B cell (primary cell): ENCODE results near the gene TRIOBP. TPM values are rescaled to one million over a fixed set of nuclear protein-coding genes. Genes with fewer than 3 reads are reported as not detected.

Experiments
- ATAC-seq: fragments of 200-7000 bp; cut with Tn5 transposase; one replicate; pipeline ENCODE4 v1.10.0; 2021; ENCODE audit warnings: low read depth, mild to moderate bottlenecking, moderate number of reproducible peaks, moderate library complexity
- CTCF ChIA-PET: fragments of 350-600 bp; sonication (Branson Sonifier 250); formaldehyde crosslinking; loops from one replicate; lab custom pipeline; 2021; ENCODE audit warnings: antibody characterized with exemption, inconsistent platforms; lab: Charles Lee
- POLR2A ChIA-PET: fragments of 350-600 bp; sonication (Branson Sonifier 250); formaldehyde crosslinking; loops from one replicate; lab custom pipeline; 2021; ENCODE audit warnings: antibody characterized with exemption; lab: Charles Lee
- DNase-seq: peaks from one replicate; pipeline ENCODE4 v3.0.0; 2013
- H2AFZ ChIP-seq: 2 replicates; pipeline ENCODE4 v1.6.1; 2012; ENCODE audit warnings: mild to moderate bottlenecking, low read depth, low read length; ENCODE audit not compliant: insufficient read depth, poor library complexity, severe bottlenecking
- H3K27ac ChIP-seq, 2 donors: 1 replicate in 1 of 2; 2 replicates in 1 of 2; pipeline ENCODE4 v1.5.1; 2012 to 2013; ENCODE audit warnings: low read length in 2 of 2, mild to moderate bottlenecking in 2 of 2, moderate library complexity in 1 of 2
- H3K27me3 ChIP-seq, 4 experiments: fragments of 200-600 bp in 1 of 4; sonication (generic) in 1 of 4; replicated peaks in 1 of 4; 1 replicate in 2 of 4; 2 replicates in 2 of 4; pipeline versions ENCODE4 v1.6.1 to v1.7.0; 2013 to 2016; ENCODE audit warnings: low read length in 3 of 4, mild to moderate bottlenecking in 2 of 4, mixed read lengths in 1 of 4, moderate library complexity in 1 of 4; ENCODE audit not compliant: insufficient read depth in 4 of 4, control insufficient read depth in 3 of 4; ENCODE audit errors: control extremely low read depth in 1 of 4
- H3K36me3 ChIP-seq, 2 experiments: replicated peaks in 1 of 2; 1 replicate in 1 of 2; 2 replicates in 1 of 2; pipeline versions ENCODE4 v1.6.1 to v1.7.1; 2013; ENCODE audit warnings: low read length in 1 of 2; ENCODE audit not compliant: insufficient read depth in 2 of 2, control insufficient read depth in 1 of 2; ENCODE audit errors: control extremely low read depth in 1 of 2, extremely low read depth in 1 of 2
- H3K4me1 ChIP-seq, 2 donors: fragments of 200-600 bp in 1 of 2; sonication (generic) in 1 of 2; 1 replicate in 1 of 2; 2 replicates in 1 of 2; pipeline versions ENCODE4 v1.5.1 to v1.6.1; 2013 to 2017; ENCODE audit warnings: low read length in 2 of 2; ENCODE audit not compliant: control insufficient read depth in 2 of 2, insufficient read depth in 2 of 2
- H3K4me2 ChIP-seq: replicated peaks from 2 replicates; pipeline ENCODE3; 2012; ENCODE audit warnings: mild to moderate bottlenecking, low read depth, low read length; ENCODE audit not compliant: poor library complexity, severe bottlenecking
- H3K4me3 ChIP-seq, 5 experiments: fragments of 200-600 bp in 1 of 5; sonication (generic) in 1 of 5; 1 replicate in 3 of 5; 2 replicates in 2 of 5; pipeline versions ENCODE4 v1.5.1 to v1.7.0; 2011 to 2016; ENCODE audit warnings: low read length in 4 of 5, mild to moderate bottlenecking in 4 of 5, low read depth in 2 of 5, control low read depth in 1 of 5, moderate library complexity in 1 of 5; ENCODE audit not compliant: insufficient read depth in 1 of 5; ENCODE audit errors: control extremely low read depth in 1 of 5, extremely low read depth in 1 of 5
- H3K79me2 ChIP-seq: fragments of 200-600 bp; sonication (generic); one replicate; pipeline ENCODE4 v1.6.0; 2016; ENCODE audit warnings: low read length; ENCODE audit not compliant: control insufficient read depth, insufficient read depth
- H3K9ac ChIP-seq: fragments of 200-600 bp; sonication (generic); 2 replicates; pipeline ENCODE4 v1.6.1; 2017; ENCODE audit warnings: mild to moderate bottlenecking, low read length, moderate library complexity
- H3K9me3 ChIP-seq, 3 donors: one replicate each; pipeline versions ENCODE4 v1.6.1 to v1.7.1; 2013; ENCODE audit warnings: low read length in 2 of 3; ENCODE audit not compliant: control insufficient read depth in 2 of 3, insufficient read depth in 1 of 3; ENCODE audit errors: control extremely low read depth in 1 of 3
- H4K20me1 ChIP-seq: 2 replicates; pipeline ENCODE4 v1.6.0; 2012; ENCODE audit warnings: mild to moderate bottlenecking, low read length; ENCODE audit not compliant: insufficient read depth, control insufficient read depth, poor library complexity, severe bottlenecking
- H3K27ac Mint-ChIP-seq: one replicate; pipeline ENCODE4 v1.8.0; 2021; ENCODE audit warnings: mixed read lengths
- H3K27me3 Mint-ChIP-seq: one replicate; pipeline ENCODE4 v1.8.0; 2021; ENCODE audit warnings: mixed read lengths
- H3K4me1 Mint-ChIP-seq: one replicate; pipeline ENCODE4 v1.8.0; 2021; ENCODE audit warnings: mixed read lengths
- H3K4me3 Mint-ChIP-seq: one replicate; pipeline ENCODE4 v1.8.0; 2021; ENCODE audit warnings: mixed read lengths
- H3K9me3 Mint-ChIP-seq: one replicate; pipeline ENCODE4 v1.8.0; 2022; ENCODE audit warnings: mixed read lengths; ENCODE audit not compliant: insufficient read depth
- EZH2 ChIP-seq: IDR thresholded peaks from 2 replicates; pipeline ENCODE4 v1.6.1; 2012; ENCODE audit warnings: borderline replicate concordance, low read depth, mild to moderate bottlenecking, moderate library complexity, low read length; ENCODE audit not compliant: insufficient read depth, poor library complexity, severe bottlenecking
- WGBS: methylation state at CpG from one replicate; pipeline ENCODE4 v1.1.5; 2013; ENCODE audit warnings: missing lambda C conversion rate; ENCODE audit not compliant: insufficient coverage; 5-methylcytosine and 5-hydroxymethylcytosine counted together
- intact Hi-C: fragments of 100-400 bp; cut with micrococcal nuclease; formaldehyde crosslinking; loops from one replicate; pipeline ENCODE4 v1.10.0; 2022
- polyA plus RNA-seq: library from polyadenylated mRNA; depleted of rRNA; stranded (reverse); fragments of >200 nt; gene quantifications from 2 replicates; pipeline ENCODE4 v1.2.3, GENCODE V29; 2012
- total RNA-seq, 2 donors: library from RNA; stranded (reverse); fragments of 120-200 nt in 1 of 2; gene quantifications; 1 replicate in 1 of 2; 2 replicates in 1 of 2; pipeline versions ENCODE4 v1.2.3 to v1.2.4, GENCODE V29; 2013 to 2022
- TF ChIP-seq, protein P1 (sequence below): fragments of 200-600 bp; IDR thresholded peaks from one replicate; pipeline ENCODE4 v1.8.0; 2022; ENCODE audit warnings: antibody characterized with exemption, mild to moderate bottlenecking

The TRIOBP gene
- total and polyA plus RNA-seq, 2 donors (not counting 1 experiment from before 2014, with no cell fraction given): 26.8 to 47.5 TPM

DNA sequence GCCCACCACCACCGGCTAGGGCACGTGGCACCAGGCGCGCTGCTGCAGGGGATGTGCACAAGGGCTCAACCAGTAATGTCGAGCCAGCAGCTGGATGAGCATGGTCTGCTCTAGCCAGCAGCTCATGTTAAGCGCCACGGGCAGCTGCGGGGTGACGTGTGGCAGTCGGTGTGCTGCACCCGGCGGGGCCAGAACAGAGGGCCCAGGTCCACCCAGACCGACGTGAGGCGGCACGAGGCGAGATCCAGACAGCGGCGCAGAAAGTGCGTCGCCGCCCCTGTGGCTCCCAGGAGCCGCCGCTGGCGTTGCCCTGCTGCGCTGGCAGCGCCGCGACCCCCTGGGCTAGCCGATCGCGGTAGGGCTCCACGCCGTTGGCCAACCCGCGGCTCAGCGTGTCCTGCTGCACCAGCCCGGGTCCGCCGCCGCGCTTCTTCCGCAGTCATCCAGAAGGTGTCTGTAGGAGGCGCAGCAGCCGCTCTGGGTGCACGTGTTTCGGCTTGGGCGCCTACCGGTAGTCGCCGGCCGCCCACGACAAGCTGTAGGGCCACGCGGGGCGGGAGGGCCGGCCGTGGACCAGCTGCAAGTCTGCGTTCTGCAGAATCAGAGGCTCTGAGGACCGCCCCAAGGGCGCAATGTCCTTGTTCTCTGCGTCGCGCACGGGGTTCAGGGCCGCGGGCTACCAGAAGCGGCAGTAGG is 121.7 kb downstream of the TRIOBP start:
- WGBS: 4% methylated on average over 68 of the region's 68 CpGs
- TF ChIP-seq EZH2: no peak
- TF ChIP-seq, protein P1, sequence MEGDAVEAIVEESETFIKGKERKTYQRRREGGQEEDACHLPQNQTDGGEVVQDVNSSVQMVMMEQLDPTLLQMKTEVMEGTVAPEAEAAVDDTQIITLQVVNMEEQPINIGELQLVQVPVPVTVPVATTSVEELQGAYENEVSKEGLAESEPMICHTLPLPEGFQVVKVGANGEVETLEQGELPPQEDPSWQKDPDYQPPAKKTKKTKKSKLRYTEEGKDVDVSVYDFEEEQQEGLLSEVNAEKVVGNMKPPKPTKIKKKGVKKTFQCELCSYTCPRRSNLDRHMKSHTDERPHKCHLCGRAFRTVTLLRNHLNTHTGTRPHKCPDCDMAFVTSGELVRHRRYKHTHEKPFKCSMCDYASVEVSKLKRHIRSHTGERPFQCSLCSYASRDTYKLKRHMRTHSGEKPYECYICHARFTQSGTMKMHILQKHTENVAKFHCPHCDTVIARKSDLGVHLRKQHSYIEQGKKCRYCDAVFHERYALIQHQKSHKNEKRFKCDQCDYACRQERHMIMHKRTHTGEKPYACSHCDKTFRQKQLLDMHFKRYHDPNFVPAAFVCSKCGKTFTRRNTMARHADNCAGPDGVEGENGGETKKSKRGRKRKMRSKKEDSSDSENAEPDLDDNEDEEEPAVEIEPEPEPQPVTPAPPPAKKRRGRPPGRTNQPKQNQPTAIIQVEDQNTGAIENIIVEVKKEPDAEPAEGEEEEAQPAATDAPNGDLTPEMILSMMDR: peak; percentile 57
- H3K4me1 Mint-ChIP-seq: peaks cover 10% of the 10 kb centered on the region
- H3K4me1 ChIP-seq: peaks cover 19 to 20% of the 10 kb centered on the region in 2 donors
- peak overlapping the region; percentile 25 to 51 (median 31) for H3K4me3 ChIP-seq
- intact Hi-C loops: loop anchor here (5.0 kb wide), 1 partner anchor 134 kb away; the partner anchor contains the start of genes C22orf23 and POLR2F
- H3K4me3 Mint-ChIP-seq: peak overlapping the region; percentile 82
- ATAC-seq (peak; percentile 74), DNase-seq (peak; percentile 80)
- peak overlapping the region; percentile 86 for H3K4me2 ChIP-seq
- peak overlapping the region; percentile 95 for H2AFZ ChIP-seq
- H3K27me3 ChIP-seq: peaks cover 0 to 41% (median 11%) of the 10 kb centered on the region in 4 experiments
- no peaks in the 10 kb centered on the region for H3K79me2 ChIP-seq
- no peak overlapping the region for H3K27ac Mint-ChIP-seq
- peak overlapping the region; percentile 64 for H3K9ac ChIP-seq
- no peaks in the 10 kb centered on the region for H4K20me1 ChIP-seq
- ChIA-PET POLR2A (interaction anchor here (0.6 to 0.9 kb wide), 3 partner anchors 33 to 47 kb away, joined by 3 to 5 read pairs (median 3); no protein-coding TSS in a partner anchor), CTCF (interaction anchor here (0.8 to 6.0 kb wide), 18 partner anchors 8 to 252 kb away, joined by 3 to 177 read pairs (median 6); partner anchors contain the start of genes ANKRD54, EIF3L and GCAT)
- H3K9me3 ChIP-seq: peaks cover 0 to 4% (median 0%) of the 10 kb centered on the region in 3 donors
- H3K36me3 ChIP-seq: no peaks in the 10 kb centered on the region
- H3K27me3 Mint-ChIP-seq: peaks cover 24% of the 10 kb centered on the region
- H3K27ac ChIP-seq: no peak overlapping the region
- no peaks in the 10 kb centered on the region for H3K9me3 Mint-ChIP-seq

- intact Hi-C loops: loop anchor here (5.0 kb wide), 1 partner anchor 133 kb away; the partner anchor contains the start of genes C22orf23 and POLR2F
- peak overlapping the region; percentile 95 for H2AFZ ChIP-seq
- peak; percentile 23 for ATAC-seq
Observed at GRCh38 chr22:37819105-37819433, 122.2 kb downstream of the TRIOBP start.

More at GRCh38 chr22:37819105-37819433, 122.2 kb downstream of the TRIOBP start:
- H3K4me3 ChIP-seq: peak overlapping the region in 4 of 5 experiments; percentile 25 to 51 (median 40)
- peak overlapping the region; percentile 86 for H3K4me2 ChIP-seq
- 27% methylated on average over 14 of the region's 14 CpGs for WGBS
- peak overlapping the region; percentile 64 for H3K9ac ChIP-seq
- Mint-ChIP-seq H3K9me3 (no peaks in the 10 kb centered on the region), H3K4me1 (peaks cover 10% of the 10 kb centered on the region), H3K4me3 (peak overlapping the region; percentile 82), H3K27ac (no peak overlapping the region), H3K27me3 (peaks cover 24% of the 10 kb centered on the region)
- H3K27ac ChIP-seq: no peak overlapping the region
- H3K36me3 ChIP-seq: no peaks in the 10 kb centered on the region
- no peaks in the 10 kb centered on the region for H4K20me1 ChIP-seq
- no peak for DNase-seq
- no peak for TF ChIP-seq EZH2
- TF ChIP-seq, protein P1: no peak
- H3K9me3 ChIP-seq: peaks cover 0 to 4% (median 0%) of the 10 kb centered on the region in 3 donors
- ChIA-PET POLR2A (interaction anchor here (0.6 to 0.7 kb wide), 2 partner anchors 28 to 33 kb away, joined by 4 to 5 read pairs; no protein-coding TSS in a partner anchor), CTCF (interaction anchor here (0.9 to 6.0 kb wide), 9 partner anchors 9 to 146 kb away, joined by 3 to 177 read pairs (median 17); partner anchors contain the start of genes ANKRD54 and EIF3L)
- H3K79me2 ChIP-seq: no peaks in the 10 kb centered on the region
- H3K27me3 ChIP-seq: peaks cover 0 to 40% (median 11%) of the 10 kb centered on the region in 4 experiments
- peaks cover 19 to 20% of the 10 kb centered on the region in 2 donors for H3K4me1 ChIP-seq
